Effector memory CD4-positive, alpha-beta T cell (primary cell): Measurements from ENCODE around the gene TMEM135.
A peak's percentile ranks its signal among the peaks of the same experiment; 100 is the strongest.

Experiments used
- DNase-seq, 3 donors: peaks; one replicate each; pipeline ENCODE4 v3.0.0-alpha.2; 2020
- H3K27ac ChIP-seq: 2 replicates; pipeline ENCODE4 v1.7.0; 2013; ENCODE audit warnings: mild to moderate bottlenecking, low read length, moderate library complexity; ENCODE audit not compliant: insufficient read depth, poor library complexity, severe bottlenecking
- H3K27me3 ChIP-seq: replicated peaks from 2 replicates; pipeline ENCODE4 v1.7.0; 2013; ENCODE audit warnings: mild to moderate bottlenecking, low read length; ENCODE audit not compliant: insufficient read depth, control insufficient read depth, poor library complexity, severe bottlenecking
- H3K36me3 ChIP-seq: 2 replicates; pipeline ENCODE4 v1.7.0; 2013; ENCODE audit warnings: mild to moderate bottlenecking, low read length, moderate library complexity; ENCODE audit not compliant: control insufficient read depth, insufficient read depth
- H3K4me1 ChIP-seq: 2 replicates; pipeline ENCODE4 v1.7.0; 2013; ENCODE audit warnings: low read length, mild to moderate bottlenecking; ENCODE audit not compliant: control insufficient read depth, insufficient read depth, poor library complexity, severe bottlenecking
- H3K4me3 ChIP-seq: 2 replicates; pipeline ENCODE4 v1.7.0; 2013; ENCODE audit warnings: low read length, low read depth, mild to moderate bottlenecking; ENCODE audit not compliant: insufficient read depth, poor library complexity, severe bottlenecking
- H3K9me3 ChIP-seq: 2 replicates; pipeline ENCODE4 v1.7.0; 2013; ENCODE audit warnings: mild to moderate bottlenecking, low read length, moderate library complexity; ENCODE audit not compliant: control insufficient read depth

The TMEM135 gene

DNA sequence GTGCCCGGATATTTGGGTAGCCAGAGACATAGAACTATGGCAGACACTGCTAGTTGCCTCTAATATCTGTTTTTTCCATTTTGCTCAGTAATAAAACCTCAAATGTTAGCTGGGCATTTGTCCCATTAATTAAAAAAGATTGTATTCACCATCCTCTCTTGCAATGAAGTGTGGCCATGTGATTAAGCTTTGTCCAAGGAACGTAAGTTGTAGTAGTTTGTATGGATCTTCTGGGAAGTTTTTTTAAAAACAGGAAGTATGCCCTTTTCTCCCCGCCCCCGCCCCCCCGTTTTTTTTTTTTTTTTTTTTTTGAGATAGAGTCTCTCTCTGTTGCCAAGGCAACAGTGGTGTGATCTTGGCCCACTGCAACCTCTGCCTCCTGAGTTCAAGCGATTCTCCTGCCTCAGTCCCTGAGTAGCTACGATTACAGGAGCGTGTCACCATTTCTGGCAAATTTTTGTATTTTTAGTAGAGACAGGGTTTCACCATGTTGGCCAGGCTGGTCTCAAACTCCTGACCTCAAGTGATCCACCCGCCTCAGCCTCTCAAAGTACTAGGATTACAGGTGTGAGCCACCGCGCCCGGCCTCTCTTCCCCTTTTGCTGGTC, 1.7 kb upstream of the TMEM135 start:
- H3K27ac ChIP-seq: no peak overlapping the region
- H3K4me3 ChIP-seq: no peak overlapping the region
- no peaks in the 10 kb centered on the region for H3K36me3 ChIP-seq
- H3K27me3 ChIP-seq: no peaks in the 10 kb centered on the region
- DNase-seq: no peak
- peaks cover 10% of the 10 kb centered on the region for H3K4me1 ChIP-seq
- H3K9me3 ChIP-seq: no peaks in the 10 kb centered on the region

DNA sequence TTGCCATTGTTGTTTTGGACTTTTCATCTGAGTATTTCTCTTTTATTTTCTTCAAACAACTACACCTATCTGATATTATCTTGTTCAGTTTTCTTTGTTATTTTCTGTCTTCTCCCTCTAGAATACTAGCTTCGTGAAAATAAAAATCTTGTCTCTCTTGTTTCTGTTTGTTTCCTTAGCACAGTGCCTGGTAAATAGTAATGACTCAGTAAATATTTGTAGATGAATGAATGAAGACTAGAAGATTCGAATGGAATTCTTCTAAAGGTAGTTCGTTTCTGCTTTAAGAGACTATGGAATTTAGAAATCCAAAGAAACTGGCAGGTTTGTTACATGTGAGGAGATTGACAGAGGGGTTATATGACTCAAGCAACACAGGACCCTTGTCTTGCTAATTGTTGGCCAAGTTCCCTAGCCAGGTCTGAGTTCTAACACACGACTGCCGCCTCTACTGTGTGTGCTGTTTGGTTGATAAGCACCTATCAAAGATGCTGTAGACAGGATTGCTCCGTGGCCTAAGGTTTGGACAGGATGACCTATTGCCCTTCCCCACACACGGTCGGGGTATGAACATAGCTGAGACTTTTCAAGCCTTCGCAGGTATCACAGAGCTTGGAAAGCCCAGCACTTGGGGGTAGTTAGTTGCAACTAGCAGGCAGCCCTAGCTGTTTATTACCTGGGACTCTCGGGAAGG, 831 bp upstream of the TMEM135 start:
- peaks cover 10% of the 10 kb centered on the region for H3K4me1 ChIP-seq
- peak overlapping the region; percentile 36 for H3K27ac ChIP-seq
- no peak for DNase-seq
- no peaks in the 10 kb centered on the region for H3K36me3 ChIP-seq
- H3K4me3 ChIP-seq: peak overlapping the region; percentile 95
- no peaks in the 10 kb centered on the region for H3K27me3 ChIP-seq
- H3K9me3 ChIP-seq: no peaks in the 10 kb centered on the region

DNA sequence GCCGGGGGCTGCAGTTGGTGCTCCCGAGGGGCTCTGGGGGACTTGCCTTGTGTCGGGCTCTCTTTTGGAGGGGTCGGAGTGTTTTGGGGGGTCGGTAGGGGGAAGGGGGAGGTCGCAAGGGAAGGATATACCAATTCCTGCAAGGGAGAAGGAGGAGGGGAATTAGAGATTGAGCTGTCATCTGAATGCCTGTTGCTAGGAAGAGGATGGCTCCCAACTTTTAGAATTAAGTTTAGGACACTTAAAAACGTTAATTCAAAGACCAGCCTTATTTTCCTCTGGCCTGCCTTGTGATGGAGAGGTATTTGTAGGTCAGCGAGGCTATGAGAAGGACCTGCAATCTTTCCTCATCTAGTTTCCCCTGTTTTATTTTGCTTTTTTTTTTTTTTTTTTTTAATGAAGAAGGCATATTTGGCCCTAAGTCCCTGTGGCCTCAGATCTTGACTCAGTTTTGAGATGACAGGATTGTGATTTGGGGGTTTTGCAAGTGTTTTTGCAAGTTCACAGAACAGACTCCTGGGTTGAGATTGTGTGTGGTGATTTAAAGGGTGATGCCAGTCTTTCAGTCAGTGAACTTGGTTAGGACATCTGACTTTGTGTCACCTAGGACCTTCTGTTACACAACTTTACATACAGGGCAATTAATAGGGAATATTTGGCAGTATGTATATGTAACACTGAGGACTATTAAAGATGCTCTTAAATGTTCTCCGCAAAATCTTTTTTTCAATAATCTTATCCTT, 672 bp downstream of the TMEM135 start:
- Histone ChIP-seq H3K4me1 (peaks cover 10% of the 10 kb centered on the region), H3K36me3 (no peaks in the 10 kb centered on the region), H3K27ac (peak overlapping the region; percentile 64), H3K4me3 (peak overlapping the region; percentile 95), H3K9me3 (no peaks in the 10 kb centered on the region), H3K27me3 (no peaks in the 10 kb centered on the region)
- no peak for DNase-seq

DNA sequence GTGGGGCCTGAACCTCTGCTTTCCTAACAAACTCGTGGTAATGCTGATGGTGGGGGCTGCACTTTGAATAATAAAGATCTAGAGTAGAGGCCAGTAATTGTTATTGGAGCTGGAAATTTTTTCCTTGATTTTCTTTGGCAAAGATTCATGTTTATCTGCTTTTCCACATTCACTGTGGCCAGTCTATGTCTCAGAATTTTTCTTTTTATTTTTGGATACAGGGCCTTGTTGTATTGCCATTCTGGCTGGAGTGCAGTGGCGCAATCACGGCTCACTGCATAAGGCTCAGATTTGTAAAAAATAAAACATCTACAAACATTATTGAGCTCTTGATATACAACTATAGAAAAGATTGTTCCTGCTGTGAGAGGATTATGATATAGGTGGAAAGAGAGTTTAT, 1.6 kb downstream of the TMEM135 start:
- Histone ChIP-seq H3K36me3 (no peaks in the 10 kb centered on the region), H3K9me3 (no peaks in the 10 kb centered on the region), H3K4me3 (no peak overlapping the region), H3K27me3 (no peaks in the 10 kb centered on the region), H3K4me1 (peaks cover 10% of the 10 kb centered on the region), H3K27ac (no peak overlapping the region)
- no peak for DNase-seq

DNA sequence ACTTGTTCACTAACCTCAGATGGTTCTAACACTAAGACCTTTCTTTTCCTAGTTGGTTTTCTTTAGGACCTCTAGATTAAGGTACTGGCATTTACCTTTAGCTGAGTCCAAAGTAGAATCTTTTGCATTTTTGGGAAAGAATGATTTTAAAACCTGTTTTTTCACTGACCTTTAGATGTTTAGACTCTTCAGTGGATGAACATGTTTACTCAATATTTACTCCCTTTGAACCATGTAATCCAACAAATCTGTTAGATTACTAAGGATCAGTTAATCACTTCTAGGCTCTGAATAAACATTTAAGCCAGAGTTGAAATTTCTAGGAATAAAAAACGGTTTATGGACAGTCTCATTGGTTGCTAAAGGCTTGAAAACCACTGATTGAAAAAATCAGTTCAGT, 6.2 kb downstream of the TMEM135 start:
- Histone ChIP-seq H3K27ac (no peak overlapping the region), H3K36me3 (no peaks in the 10 kb centered on the region), H3K4me3 (no peak overlapping the region), H3K9me3 (no peaks in the 10 kb centered on the region), H3K27me3 (no peaks in the 10 kb centered on the region), H3K4me1 (peaks cover 6% of the 10 kb centered on the region)
- no peak for DNase-seq

DNA sequence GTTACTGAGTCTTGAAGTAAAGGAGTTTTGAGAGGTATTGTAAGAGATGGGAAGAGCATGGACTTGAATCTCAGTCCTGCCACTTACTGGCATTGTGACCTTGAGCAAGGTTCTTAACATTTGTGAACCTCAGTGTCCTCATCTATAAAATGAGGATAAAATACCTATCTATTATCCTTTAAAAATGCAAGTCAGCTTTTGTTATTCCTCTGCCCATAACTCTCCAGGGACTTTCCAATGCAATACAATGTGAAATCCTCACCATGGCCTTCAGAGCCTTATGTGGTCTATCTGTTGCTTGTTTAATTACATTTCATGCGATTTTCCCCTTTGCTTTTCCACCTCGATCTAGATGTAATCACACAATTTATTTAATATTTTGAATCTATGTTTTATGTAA, 9.1 kb downstream of the TMEM135 start:
- H3K9me3 ChIP-seq: no peaks in the 10 kb centered on the region
- no peaks in the 10 kb centered on the region for H3K36me3 ChIP-seq
- H3K4me1 ChIP-seq: no peaks in the 10 kb centered on the region
- H3K27ac ChIP-seq: no peak overlapping the region
- no peaks in the 10 kb centered on the region for H3K27me3 ChIP-seq
- no peak overlapping the region for H3K4me3 ChIP-seq
- DNase-seq: no peak

DNA sequence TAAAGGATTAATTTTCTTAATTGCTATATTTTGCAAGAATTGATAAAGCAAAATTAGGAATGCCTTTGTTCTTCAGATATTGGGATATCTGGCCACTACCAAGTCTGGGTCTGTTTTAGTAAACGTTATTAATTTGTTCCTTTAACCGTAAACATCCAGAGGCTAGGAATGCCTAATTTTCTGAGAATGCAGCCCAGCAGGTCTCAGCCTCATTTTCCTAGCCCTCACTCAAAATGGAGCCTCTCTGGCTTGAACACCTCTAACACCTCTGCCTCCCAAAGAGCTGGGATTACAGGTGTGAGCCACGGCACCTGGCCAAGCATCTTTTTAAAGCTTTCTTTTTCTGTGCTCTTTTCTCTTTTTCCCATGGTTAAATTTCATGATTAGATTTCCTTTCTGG, 18.4 kb downstream of the TMEM135 start:
- Histone ChIP-seq H3K4me1 (no peaks in the 10 kb centered on the region), H3K9me3 (no peaks in the 10 kb centered on the region), H3K36me3 (no peaks in the 10 kb centered on the region), H3K4me3 (no peak overlapping the region), H3K27me3 (no peaks in the 10 kb centered on the region), H3K27ac (no peak overlapping the region)
- DNase-seq: no peak

DNA sequence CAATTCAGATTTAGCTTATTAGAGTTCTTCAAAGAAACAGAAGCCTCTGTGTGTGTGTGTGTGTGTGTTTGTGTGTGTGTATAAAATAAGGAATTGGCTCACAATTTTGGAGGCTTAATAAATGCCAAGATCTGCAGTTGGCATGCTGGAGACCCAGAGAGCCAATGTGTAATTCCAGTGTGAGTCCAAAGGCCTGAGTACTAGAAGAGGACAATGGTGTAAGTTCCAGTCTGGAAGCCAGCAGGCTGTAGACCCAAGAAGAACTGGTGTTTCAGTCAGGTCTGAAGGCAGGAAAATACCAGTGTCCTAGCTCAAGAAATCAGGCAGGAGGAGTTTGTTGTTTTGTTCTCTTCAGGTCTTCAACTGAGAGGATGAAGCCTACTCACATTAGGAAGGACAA, 20.0 kb downstream of the TMEM135 start:
- no peak overlapping the region for H3K27ac ChIP-seq

DNA sequence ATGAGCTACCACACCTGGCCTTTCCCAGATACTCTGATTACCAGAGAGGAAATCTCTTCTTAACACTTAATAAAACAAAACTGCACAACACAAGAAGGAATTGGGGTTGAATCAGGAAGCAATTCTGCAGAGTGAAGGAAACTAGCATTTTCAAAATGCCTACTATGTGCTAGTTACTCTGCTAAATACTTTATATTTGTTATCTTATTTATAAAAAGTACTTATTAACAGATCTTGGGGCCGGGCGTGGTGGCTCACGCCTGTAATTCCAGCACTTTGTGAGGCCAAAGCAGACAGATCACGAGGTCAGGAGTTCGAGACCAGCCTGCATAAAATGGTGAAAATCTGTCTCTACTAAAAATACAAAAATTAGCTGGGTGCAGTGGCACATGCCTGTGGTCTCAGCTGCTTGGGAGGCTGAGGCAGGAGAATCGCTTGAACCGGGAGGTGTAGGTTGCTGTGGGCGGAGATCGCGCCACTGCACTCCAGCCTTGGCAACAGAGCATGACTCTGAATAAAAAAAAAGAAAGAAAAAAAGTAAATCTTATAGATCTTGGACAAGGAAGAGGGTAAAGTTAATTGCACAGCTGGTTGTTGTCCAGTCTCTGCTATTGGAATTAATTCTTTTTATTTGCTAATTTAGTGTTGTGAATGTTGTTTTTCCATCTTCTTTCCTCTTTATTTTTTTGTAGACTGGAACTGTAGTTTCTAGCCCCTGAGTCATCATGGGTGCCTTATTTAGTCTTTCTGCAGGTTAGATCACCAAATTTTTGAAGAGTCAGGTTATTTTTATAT, 22.1 kb downstream of the TMEM135 start:
- Histone ChIP-seq H3K9me3 (no peaks in the 10 kb centered on the region), H3K36me3 (no peaks in the 10 kb centered on the region), H3K27ac (no peak overlapping the region), H3K27me3 (no peaks in the 10 kb centered on the region), H3K4me3 (no peak overlapping the region), H3K4me1 (no peaks in the 10 kb centered on the region)
- DNase-seq: no peak

More for the DNA sequence above, 20.0 kb downstream of the TMEM135 start:
- Histone ChIP-seq H3K4me1 (no peaks in the 10 kb centered on the region), H3K4me3 (no peak overlapping the region), H3K36me3 (no peaks in the 10 kb centered on the region), H3K27me3 (no peaks in the 10 kb centered on the region), H3K9me3 (no peaks in the 10 kb centered on the region)
- DNase-seq: no peak
